ENCODE data around the gene AKAP8.

DNA sequence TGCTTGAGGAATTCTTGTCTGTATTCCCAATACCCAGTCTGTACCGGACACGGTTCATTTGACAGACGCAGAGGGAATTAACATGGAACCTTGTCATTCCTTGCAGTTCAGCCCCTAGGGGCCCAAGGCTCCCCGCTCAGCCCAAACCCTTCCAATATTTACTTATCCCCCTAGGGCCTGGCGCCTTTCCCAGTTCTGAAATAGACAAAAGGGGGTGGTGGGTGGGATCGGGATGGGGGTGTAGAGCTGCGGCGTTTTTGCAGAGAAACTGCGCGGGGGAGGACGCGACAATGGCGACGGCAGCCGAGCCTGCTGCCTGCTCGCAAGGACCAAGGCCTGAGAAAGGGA is 38.6 kb upstream of the AKAP8 start:
- TF ChIP-seq SPI1 (IDR thresholded peaks at IDR 0.05; ENCODE audit: borderline replicate concordance, low read depth, low read length) = no peak
- TF ChIP-seq, protein P1, sequence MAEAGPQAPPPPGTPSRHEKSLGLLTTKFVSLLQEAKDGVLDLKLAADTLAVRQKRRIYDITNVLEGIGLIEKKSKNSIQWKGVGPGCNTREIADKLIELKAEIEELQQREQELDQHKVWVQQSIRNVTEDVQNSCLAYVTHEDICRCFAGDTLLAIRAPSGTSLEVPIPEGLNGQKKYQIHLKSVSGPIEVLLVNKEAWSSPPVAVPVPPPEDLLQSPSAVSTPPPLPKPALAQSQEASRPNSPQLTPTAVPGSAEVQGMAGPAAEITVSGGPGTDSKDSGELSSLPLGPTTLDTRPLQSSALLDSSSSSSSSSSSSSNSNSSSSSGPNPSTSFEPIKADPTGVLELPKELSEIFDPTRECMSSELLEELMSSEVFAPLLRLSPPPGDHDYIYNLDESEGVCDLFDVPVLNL (CRISPR knock-in tag; IDR thresholded peaks at IDR 0.05; ENCODE audit: low read depth) = no peak
- no peak for TF ChIP-seq ZNF175 (CRISPR knock-in tag; IDR thresholded peaks at IDR 0.05; ENCODE audit: low read depth)
- TF ChIP-seq, protein P2, sequence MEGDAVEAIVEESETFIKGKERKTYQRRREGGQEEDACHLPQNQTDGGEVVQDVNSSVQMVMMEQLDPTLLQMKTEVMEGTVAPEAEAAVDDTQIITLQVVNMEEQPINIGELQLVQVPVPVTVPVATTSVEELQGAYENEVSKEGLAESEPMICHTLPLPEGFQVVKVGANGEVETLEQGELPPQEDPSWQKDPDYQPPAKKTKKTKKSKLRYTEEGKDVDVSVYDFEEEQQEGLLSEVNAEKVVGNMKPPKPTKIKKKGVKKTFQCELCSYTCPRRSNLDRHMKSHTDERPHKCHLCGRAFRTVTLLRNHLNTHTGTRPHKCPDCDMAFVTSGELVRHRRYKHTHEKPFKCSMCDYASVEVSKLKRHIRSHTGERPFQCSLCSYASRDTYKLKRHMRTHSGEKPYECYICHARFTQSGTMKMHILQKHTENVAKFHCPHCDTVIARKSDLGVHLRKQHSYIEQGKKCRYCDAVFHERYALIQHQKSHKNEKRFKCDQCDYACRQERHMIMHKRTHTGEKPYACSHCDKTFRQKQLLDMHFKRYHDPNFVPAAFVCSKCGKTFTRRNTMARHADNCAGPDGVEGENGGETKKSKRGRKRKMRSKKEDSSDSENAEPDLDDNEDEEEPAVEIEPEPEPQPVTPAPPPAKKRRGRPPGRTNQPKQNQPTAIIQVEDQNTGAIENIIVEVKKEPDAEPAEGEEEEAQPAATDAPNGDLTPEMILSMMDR (IDR thresholded peaks at IDR 0.05 in 2 of 3, conservative IDR thresholded peaks at IDR 0.05 in 1 of 3; ENCODE audit: insufficient read depth in 2 of 3, low read depth in 1 of 3, low read length in 3 of 3) = no peak
- TF ChIP-seq POLR2A (conservative IDR thresholded peaks at IDR 0.05) = no peak
- TF ChIP-seq ZNF12 (CRISPR knock-in tag; IDR thresholded peaks at IDR 0.05) = no peak
- TF ChIP-seq CHD4 (IDR thresholded peaks at IDR 0.05; ENCODE audit: insufficient read depth, insufficient replicate concordance, low read depth, low read length, poor library complexity, severe bottlenecking) = no peak
- no peak for TF ChIP-seq EHMT2 (IDR thresholded peaks at IDR 0.05)
- TF ChIP-seq ETV5 (CRISPR knock-in tag; IDR thresholded peaks at IDR 0.05; ENCODE audit: low read depth) = no peak
- no peak for TF ChIP-seq TAF1 (IDR thresholded peaks at IDR 0.05; ENCODE audit: control insufficient read depth, extremely low read depth, insufficient read depth, low read length, severe bottlenecking)
- TF ChIP-seq NEUROD1 (IDR thresholded peaks at IDR 0.05; ENCODE audit: borderline replicate concordance, low read depth, low read length, partially characterized antibody) = no peak
- TF ChIP-seq ZNF79 (CRISPR knock-in tag; IDR thresholded peaks at IDR 0.05; ENCODE audit: low read depth) = no peak
- TF ChIP-seq, protein P3, sequence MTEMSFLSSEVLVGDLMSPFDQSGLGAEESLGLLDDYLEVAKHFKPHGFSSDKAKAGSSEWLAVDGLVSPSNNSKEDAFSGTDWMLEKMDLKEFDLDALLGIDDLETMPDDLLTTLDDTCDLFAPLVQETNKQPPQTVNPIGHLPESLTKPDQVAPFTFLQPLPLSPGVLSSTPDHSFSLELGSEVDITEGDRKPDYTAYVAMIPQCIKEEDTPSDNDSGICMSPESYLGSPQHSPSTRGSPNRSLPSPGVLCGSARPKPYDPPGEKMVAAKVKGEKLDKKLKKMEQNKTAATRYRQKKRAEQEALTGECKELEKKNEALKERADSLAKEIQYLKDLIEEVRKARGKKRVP (CRISPR knock-in tag; IDR thresholded peaks at IDR 0.05) = no peak
- TF ChIP-seq HNRNPL (IDR thresholded peaks at IDR 0.05; ENCODE audit: low read depth, low read length) = no peak
